ENCODE data around the gene MACF1.

DNA sequence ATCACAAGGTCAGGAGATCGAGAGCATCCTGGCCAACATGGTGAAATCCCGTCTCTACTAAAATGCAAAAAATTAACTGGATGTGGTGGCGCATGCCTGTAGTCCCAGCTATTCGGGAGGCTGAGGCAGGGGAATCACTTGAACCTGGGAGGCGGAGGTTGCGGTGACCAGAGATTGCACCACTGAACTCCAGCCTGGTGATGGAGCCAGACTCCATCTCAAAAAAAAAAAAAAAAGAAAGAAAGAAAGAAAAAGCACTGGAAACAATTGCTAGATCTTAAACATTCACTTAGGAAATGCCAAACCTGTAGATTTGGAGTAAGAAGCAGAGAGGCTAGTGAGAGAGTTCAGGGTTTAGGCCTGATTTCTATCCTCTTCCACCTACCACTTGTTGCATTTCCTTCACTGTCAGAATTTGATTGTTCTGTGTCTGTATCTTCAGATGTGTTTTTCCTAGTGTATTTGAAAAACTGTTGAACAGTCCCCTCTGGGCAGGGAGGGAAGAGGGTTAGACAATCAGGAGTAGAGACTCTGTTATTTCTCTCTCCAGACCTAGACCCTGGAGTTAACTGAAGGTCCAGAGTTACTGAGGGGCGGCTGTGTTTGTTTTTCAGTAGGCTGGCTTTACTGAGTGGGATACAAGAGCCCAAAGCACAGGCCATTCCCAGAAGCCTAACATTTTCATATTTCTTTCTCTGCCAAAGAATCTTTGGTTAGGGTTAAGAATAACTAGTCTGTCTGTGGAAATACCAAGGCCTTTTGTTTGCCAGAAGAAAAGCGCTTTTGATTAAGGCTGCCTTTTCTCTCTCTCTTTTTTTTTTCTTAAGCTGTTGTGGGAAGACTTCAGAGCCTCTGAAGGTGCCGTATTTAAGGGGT, 31.1 kb upstream of the MACF1 start:
- TF ChIP-seq, protein P1, sequence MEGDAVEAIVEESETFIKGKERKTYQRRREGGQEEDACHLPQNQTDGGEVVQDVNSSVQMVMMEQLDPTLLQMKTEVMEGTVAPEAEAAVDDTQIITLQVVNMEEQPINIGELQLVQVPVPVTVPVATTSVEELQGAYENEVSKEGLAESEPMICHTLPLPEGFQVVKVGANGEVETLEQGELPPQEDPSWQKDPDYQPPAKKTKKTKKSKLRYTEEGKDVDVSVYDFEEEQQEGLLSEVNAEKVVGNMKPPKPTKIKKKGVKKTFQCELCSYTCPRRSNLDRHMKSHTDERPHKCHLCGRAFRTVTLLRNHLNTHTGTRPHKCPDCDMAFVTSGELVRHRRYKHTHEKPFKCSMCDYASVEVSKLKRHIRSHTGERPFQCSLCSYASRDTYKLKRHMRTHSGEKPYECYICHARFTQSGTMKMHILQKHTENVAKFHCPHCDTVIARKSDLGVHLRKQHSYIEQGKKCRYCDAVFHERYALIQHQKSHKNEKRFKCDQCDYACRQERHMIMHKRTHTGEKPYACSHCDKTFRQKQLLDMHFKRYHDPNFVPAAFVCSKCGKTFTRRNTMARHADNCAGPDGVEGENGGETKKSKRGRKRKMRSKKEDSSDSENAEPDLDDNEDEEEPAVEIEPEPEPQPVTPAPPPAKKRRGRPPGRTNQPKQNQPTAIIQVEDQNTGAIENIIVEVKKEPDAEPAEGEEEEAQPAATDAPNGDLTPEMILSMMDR (IDR thresholded peaks at IDR 0.05; ENCODE audit: low read length) = no peak
- no peak for TF ChIP-seq EZH2phosphoT487 (IDR thresholded peaks at IDR 0.05; ENCODE audit: low read length)
